HEK293 (cell line): ENCODE measurements around the gene ANKRD16.

ENCODE experiments used
- CTCF ChIA-PET: fragments of 350-600 bp; formaldehyde crosslinking; extraction: SDS; loops from one replicate; lab custom pipeline; 2021; ENCODE audit warnings: antibody characterized with exemption; lab: Yijun Ruan, JAX
- POLR2A ChIA-PET: fragments of 300-600 bp; formaldehyde crosslinking; extraction: SDS; loops from one replicate; lab custom pipeline; 2020; ENCODE audit warnings: antibody characterized with exemption, inconsistent platforms; lab: Yijun Ruan, JAX
- H3K27ac ChIP-seq: fragments of 200-500 bp; sonication (Bioruptor generic); 2 replicates; pipeline ENCODE4 v1.5.1; 2014; ENCODE audit warnings: low read depth, low read length, control low read depth, inconsistent platforms; ENCODE audit errors: extremely low read depth
- H3K36me3 ChIP-seq, 2 experiments: fragments of 200-500 bp in 1 of 2; sonication (Bioruptor generic) in 1 of 2; 1 replicate in 1 of 2; 2 replicates in 1 of 2; pipeline ENCODE4 v1.5.1; 2014 to 2017; ENCODE audit warnings: inconsistent platforms in 2 of 2, low read length in 2 of 2; ENCODE audit not compliant: control insufficient read depth in 2 of 2, insufficient read depth in 1 of 2
- H3K4me1 ChIP-seq: fragments of 200-500 bp; sonication (Bioruptor generic); 2 replicates; pipeline ENCODE4 v1.5.1; 2014; ENCODE audit warnings: mild to moderate bottlenecking, low read length, inconsistent platforms; ENCODE audit not compliant: control insufficient read depth, insufficient read depth
- H3K4me3 ChIP-seq: 2 replicates; pipeline ENCODE4 v1.5.1; 2011; ENCODE audit warnings: low read depth, mild to moderate bottlenecking, control low read depth, low read length, moderate library complexity
- H3K9me3 ChIP-seq: fragments of 200-500 bp; sonication (Bioruptor generic); 2 replicates; pipeline ENCODE4 v1.5.1; 2014; ENCODE audit warnings: low read depth, low read length, inconsistent platforms; ENCODE audit not compliant: control insufficient read depth, insufficient read depth
- GLIS1 ChIP-seq: fragments of 450-650 bp; formaldehyde crosslinking; IDR thresholded peaks from 2 replicates; pipeline ENCODE4 v1.5.1; 2016; ENCODE audit warnings: missing biosample characterization, missing genetic modification characterization
- HIC1 ChIP-seq: fragments of 450-650 bp; formaldehyde crosslinking; IDR thresholded peaks from 2 replicates; pipeline ENCODE4 v1.5.1; 2016; ENCODE audit warnings: missing biosample characterization, missing genetic modification characterization
- INSM2 ChIP-seq: fragments of 450-650 bp; formaldehyde crosslinking; IDR thresholded peaks from 2 replicates; pipeline ENCODE4 v1.5.1; 2016; ENCODE audit warnings: missing biosample characterization, missing genetic modification characterization
- MZF1 ChIP-seq: fragments of 450-650 bp; formaldehyde crosslinking; IDR thresholded peaks from 2 replicates; pipeline ENCODE4 v1.5.1; 2017; ENCODE audit warnings: missing biosample characterization, missing genetic modification characterization, borderline replicate concordance
- PRDM1 ChIP-seq: fragments of 450-650 bp; formaldehyde crosslinking; IDR thresholded peaks from 2 replicates; pipeline ENCODE4; 2016; ENCODE audit warnings: missing biosample characterization, missing genetic modification characterization
- SALL2 ChIP-seq: fragments of 450-650 bp; formaldehyde crosslinking; IDR thresholded peaks from 2 replicates; pipeline ENCODE4 v1.5.0; 2017; ENCODE audit warnings: missing biosample characterization, mild to moderate bottlenecking, missing genetic modification characterization, borderline replicate concordance
- ZIC2 ChIP-seq: fragments of 450-650 bp; formaldehyde crosslinking; IDR thresholded peaks from 2 replicates; pipeline ENCODE4 v1.5.1; 2016; ENCODE audit warnings: missing biosample characterization, missing genetic modification characterization
- ZNF302 ChIP-seq: fragments of 450-650 bp; formaldehyde crosslinking; IDR thresholded peaks from 2 replicates; pipeline ENCODE4 v1.5.1; 2016; ENCODE audit warnings: missing biosample characterization, missing genetic modification characterization, low read depth
- ZNF335 ChIP-seq: fragments of 450-650 bp; formaldehyde crosslinking; conservative IDR thresholded peaks from 2 replicates; pipeline ENCODE4 v1.5.1; 2016; ENCODE audit warnings: missing biosample characterization, missing genetic modification characterization
- ZNF354C ChIP-seq: fragments of 450-650 bp; formaldehyde crosslinking; IDR thresholded peaks from 2 replicates; pipeline ENCODE4 v1.5.1; 2016; ENCODE audit warnings: missing biosample characterization, missing genetic modification characterization, low read depth, borderline replicate concordance
- ZNF514 ChIP-seq: fragments of 450-650 bp; formaldehyde crosslinking; IDR thresholded peaks from 2 replicates; pipeline ENCODE4 v1.5.1; 2016; ENCODE audit warnings: missing biosample characterization, missing genetic modification characterization
- ZNF558 ChIP-seq: fragments of 450-650 bp; formaldehyde crosslinking; IDR thresholded peaks from 2 replicates; pipeline ENCODE4 v1.5.1; 2016; ENCODE audit warnings: missing biosample characterization, missing genetic modification characterization
- ZNF621 ChIP-seq: fragments of 450-650 bp; formaldehyde crosslinking; IDR thresholded peaks from 2 replicates; pipeline ENCODE4 v1.5.1; 2017; ENCODE audit warnings: missing biosample characterization, missing genetic modification characterization
- ZNF645 ChIP-seq: fragments of 450-650 bp; formaldehyde crosslinking; IDR thresholded peaks from 2 replicates; pipeline ENCODE4; 2016; ENCODE audit warnings: missing biosample characterization, missing genetic modification characterization
- ZNF677 ChIP-seq: fragments of 450-650 bp; IDR thresholded peaks from 2 replicates; pipeline ENCODE4 v1.5.0; 2018; ENCODE audit warnings: missing biosample characterization, mild to moderate bottlenecking, missing genetic modification characterization, moderate library complexity
- ZSCAN16 ChIP-seq: fragments of 450-650 bp; formaldehyde crosslinking; IDR thresholded peaks from 2 replicates; pipeline ENCODE4 v1.5.1; 2016; ENCODE audit warnings: missing biosample characterization, missing genetic modification characterization
- TF ChIP-seq, protein P1 (sequence below): fragments of 450-650 bp; formaldehyde crosslinking; IDR thresholded peaks from 2 replicates; pipeline ENCODE4 v1.5.1; 2017; ENCODE audit warnings: missing biosample characterization, mild to moderate bottlenecking, missing genetic modification characterization, moderate library complexity
- TF ChIP-seq, protein P2 (sequence below): fragments of 450-650 bp; IDR thresholded peaks from 2 replicates; pipeline ENCODE4 v1.5.1; 2018; ENCODE audit warnings: missing biosample characterization, mild to moderate bottlenecking, missing genetic modification characterization
- TF ChIP-seq, protein P3 (sequence below): fragments of 450-650 bp; formaldehyde crosslinking; IDR thresholded peaks from 2 replicates; pipeline ENCODE4 v1.5.1; 2017; ENCODE audit warnings: missing biosample characterization, missing genetic modification characterization
- TF ChIP-seq, protein P4 (sequence below): sonication (generic); formaldehyde crosslinking; IDR thresholded peaks from 2 replicates; pipeline ENCODE4 v1.8.1; 2022; ENCODE audit warnings: mild to moderate bottlenecking, moderate library complexity, missing genetic modification reagents

ANKRD16 gene

DNA sequence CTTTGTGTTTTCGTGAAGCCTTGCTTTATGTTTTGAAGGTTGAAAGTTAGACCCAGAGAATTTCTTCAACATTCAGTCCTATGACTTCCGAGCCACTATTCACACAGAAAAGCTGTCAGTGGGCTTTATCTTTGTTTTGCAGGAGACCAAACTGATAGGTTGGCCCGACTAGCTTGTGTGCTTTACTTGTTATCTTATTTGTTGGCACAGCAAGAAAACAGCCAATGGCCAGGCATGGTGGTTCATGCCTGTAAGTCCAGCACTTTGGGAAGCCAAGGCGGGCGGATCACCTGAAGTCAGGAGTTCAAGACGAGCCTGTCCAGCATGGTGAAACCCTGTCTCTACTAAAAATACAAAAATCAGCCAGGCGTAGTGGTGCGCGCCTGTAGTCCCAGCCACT is 60.4 kb downstream of the ANKRD16 start:
- POLR2A ChIA-PET = no interaction called here
- CTCF ChIA-PET = no interaction called here

GRCh38 chr10:5828725-5829124 is 61.0 kb downstream of the ANKRD16 start:
- CTCF ChIA-PET = no interaction called here
- POLR2A ChIA-PET = no interaction called here
- TF ChIP-seq PRDM1 (tag by site-specific recombination) (no peak), ZNF558 (tag by site-specific recombination) (no peak), SALL2 (tag by site-specific recombination) (no peak), MZF1 (tag by site-specific recombination) (no peak), ZNF677 (tag by site-specific recombination) (no peak)
- TF ChIP-seq, protein P1, sequence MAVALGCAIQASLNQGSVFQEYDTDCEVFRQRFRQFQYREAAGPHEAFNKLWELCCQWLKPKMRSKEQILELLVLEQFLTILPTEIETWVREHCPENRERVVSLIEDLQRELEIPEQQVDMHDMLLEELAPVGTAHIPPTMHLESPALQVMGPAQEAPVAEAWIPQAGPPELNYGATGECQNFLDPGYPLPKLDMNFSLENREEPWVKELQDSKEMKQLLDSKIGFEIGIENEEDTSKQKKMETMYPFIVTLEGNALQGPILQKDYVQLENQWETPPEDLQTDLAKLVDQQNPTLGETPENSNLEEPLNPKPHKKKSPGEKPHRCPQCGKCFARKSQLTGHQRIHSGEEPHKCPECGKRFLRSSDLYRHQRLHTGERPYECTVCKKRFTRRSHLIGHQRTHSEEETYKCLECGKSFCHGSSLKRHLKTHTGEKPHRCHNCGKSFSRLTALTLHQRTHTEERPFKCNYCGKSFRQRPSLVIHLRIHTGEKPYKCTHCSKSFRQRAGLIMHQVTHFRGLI = no peak
- TF ChIP-seq, protein P2, sequence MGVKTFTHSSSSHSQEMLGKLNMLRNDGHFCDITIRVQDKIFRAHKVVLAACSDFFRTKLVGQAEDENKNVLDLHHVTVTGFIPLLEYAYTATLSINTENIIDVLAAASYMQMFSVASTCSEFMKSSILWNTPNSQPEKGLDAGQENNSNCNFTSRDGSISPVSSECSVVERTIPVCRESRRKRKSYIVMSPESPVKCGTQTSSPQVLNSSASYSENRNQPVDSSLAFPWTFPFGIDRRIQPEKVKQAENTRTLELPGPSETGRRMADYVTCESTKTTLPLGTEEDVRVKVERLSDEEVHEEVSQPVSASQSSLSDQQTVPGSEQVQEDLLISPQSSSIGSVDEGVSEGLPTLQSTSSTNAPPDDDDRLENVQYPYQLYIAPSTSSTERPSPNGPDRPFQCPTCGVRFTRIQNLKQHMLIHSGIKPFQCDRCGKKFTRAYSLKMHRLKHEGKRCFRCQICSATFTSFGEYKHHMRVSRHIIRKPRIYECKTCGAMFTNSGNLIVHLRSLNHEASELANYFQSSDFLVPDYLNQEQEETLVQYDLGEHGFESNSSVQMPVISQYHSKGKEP (tag by site-specific recombination) = no peak

More for the DNA sequence above, 60.4 kb downstream of the ANKRD16 start:
- TF ChIP-seq ZNF621 (tag by site-specific recombination) (no peak), INSM2 (tag by site-specific recombination) (no peak), ZSCAN16 (tag by site-specific recombination) (no peak), ZNF335 (tag by site-specific recombination) (no peak), ZNF514 (no peak), ZNF302 (tag by site-specific recombination) (no peak), HIC1 (no peak), ZNF645 (no peak), ZNF354C (tag by site-specific recombination) (no peak), GLIS1 (tag by site-specific recombination) (no peak), ZIC2 (tag by site-specific recombination) (no peak)
- TF ChIP-seq, protein P3, sequence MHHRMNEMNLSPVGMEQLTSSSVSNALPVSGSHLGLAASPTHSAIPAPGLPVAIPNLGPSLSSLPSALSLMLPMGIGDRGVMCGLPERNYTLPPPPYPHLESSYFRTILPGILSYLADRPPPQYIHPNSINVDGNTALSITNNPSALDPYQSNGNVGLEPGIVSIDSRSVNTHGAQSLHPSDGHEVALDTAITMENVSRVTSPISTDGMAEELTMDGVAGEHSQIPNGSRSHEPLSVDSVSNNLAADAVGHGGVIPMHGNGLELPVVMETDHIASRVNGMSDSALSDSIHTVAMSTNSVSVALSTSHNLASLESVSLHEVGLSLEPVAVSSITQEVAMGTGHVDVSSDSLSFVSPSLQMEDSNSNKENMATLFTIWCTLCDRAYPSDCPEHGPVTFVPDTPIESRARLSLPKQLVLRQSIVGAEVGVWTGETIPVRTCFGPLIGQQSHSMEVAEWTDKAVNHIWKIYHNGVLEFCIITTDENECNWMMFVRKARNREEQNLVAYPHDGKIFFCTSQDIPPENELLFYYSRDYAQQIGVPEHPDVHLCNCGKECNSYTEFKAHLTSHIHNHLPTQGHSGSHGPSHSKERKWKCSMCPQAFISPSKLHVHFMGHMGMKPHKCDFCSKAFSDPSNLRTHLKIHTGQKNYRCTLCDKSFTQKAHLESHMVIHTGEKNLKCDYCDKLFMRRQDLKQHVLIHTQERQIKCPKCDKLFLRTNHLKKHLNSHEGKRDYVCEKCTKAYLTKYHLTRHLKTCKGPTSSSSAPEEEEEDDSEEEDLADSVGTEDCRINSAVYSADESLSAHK (tag by site-specific recombination) = no peak
- TF ChIP-seq, protein P4, sequence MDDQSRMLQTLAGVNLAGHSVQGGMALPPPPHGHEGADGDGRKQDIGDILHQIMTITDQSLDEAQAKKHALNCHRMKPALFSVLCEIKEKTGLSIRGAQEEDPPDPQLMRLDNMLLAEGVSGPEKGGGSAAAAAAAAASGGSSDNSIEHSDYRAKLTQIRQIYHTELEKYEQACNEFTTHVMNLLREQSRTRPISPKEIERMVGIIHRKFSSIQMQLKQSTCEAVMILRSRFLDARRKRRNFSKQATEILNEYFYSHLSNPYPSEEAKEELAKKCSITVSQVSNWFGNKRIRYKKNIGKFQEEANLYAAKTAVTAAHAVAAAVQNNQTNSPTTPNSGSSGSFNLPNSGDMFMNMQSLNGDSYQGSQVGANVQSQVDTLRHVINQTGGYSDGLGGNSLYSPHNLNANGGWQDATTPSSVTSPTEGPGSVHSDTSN (CRISPR knock-in tag) = no peak
- no peak overlapping the region for H3K4me3 ChIP-seq
- H3K4me1 ChIP-seq = no peaks in the 10 kb centered on the region
- H3K27ac ChIP-seq = no peak overlapping the region
- H3K36me3 ChIP-seq = no peaks in the 10 kb centered on the region
- no peaks in the 10 kb centered on the region for H3K9me3 ChIP-seq

More at GRCh38 chr10:5828725-5829124, 61.0 kb downstream of the ANKRD16 start:
- no peaks in the 10 kb centered on the region; a peak in 1 of 3 replicates for H3K36me3 ChIP-seq
- no peak overlapping the region for H3K4me3 ChIP-seq
- H3K9me3 ChIP-seq = no peaks in the 10 kb centered on the region
- H3K27ac ChIP-seq = no peak overlapping the region
- H3K4me1 ChIP-seq = no peaks in the 10 kb centered on the region
